ENCODE data around the gene CISTR. TPM values are rescaled to one million over a fixed set of nuclear protein-coding genes. Genes with fewer than 3 reads are reported as not detected.

Gene CISTR
- total and polyA plus RNA-seq, 2 donors (not counting 1 experiment from before 2014, with no cell fraction given) = not detected

DNA sequence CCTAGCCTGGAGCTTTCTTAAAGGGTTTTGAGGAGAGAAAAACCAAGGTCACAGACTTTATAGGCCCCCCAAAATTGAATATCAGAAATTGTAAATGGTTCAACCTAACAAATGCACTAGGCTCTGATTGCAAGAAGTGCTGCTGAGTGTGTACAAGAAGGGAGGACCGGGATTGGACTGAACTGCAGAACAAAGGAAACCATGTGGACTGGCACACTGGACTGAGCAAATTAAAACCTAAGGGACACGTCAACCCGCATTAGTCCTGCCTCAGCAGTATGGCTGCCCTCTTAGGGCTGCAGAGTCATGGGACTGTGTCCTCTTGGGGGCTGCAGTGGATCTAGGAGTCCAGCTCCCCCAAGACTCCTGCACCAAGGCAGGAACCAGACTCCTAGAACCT, 842 bp upstream of the CISTR start:
- Histone ChIP-seq H3K9ac (ENCODE audit: low read length) (no peak overlapping the region), H3K36me3 (replicated peaks in 1 of 2; ENCODE audit: control extremely low read depth in 1 of 2, control insufficient read depth in 1 of 2, extremely low read depth in 1 of 2, insufficient read depth in 2 of 2, low read length in 1 of 2) (no peaks in the 10 kb centered on the region), H3K27ac (ENCODE audit: low read length in 2 of 2) (no peak overlapping the region), H3K4me2 (replicated peaks; ENCODE audit: low read depth, low read length, poor library complexity, severe bottlenecking) (peak overlapping the region; percentile 97), H2AFZ (ENCODE audit: insufficient read depth, low read depth, low read length, poor library complexity, severe bottlenecking) (no peak overlapping the region), H3K4me3 (ENCODE audit: control extremely low read depth in 1 of 5, extremely low read depth in 1 of 5, insufficient read depth in 1 of 5, low read depth in 2 of 5, low read length in 4 of 5) (no peak overlapping the region), H4K20me1 (ENCODE audit: control insufficient read depth, insufficient read depth, low read length, poor library complexity, severe bottlenecking) (no peaks in the 10 kb centered on the region), H3K4me1 (ENCODE audit: control insufficient read depth in 2 of 2, insufficient read depth in 2 of 2, low read length in 2 of 2) (peaks cover 76 to 83% of the 10 kb centered on the region in 2 donors), H3K79me2 (ENCODE audit: control insufficient read depth, insufficient read depth, low read length) (no peaks in the 10 kb centered on the region), H3K27me3 (replicated peaks in 1 of 4; ENCODE audit: control extremely low read depth in 1 of 4, control insufficient read depth in 3 of 4, insufficient read depth in 4 of 4, low read length in 3 of 4) (peaks cover 0 to 24% (median 8%) of the 10 kb centered on the region in 4 experiments), H3K9me3 (ENCODE audit: control extremely low read depth in 1 of 3, control insufficient read depth in 2 of 3, insufficient read depth in 1 of 3, low read length in 2 of 3) (no peaks in the 10 kb centered on the region)
- peaks cover 12% of the 10 kb centered on the region for H3K4me1 Mint-ChIP-seq
- WGBS (ENCODE audit: insufficient coverage) = 96% methylated on average over 3 of the region's 3 CpGs
- no peaks in the 10 kb centered on the region for H3K9me3 Mint-ChIP-seq (ENCODE audit: insufficient read depth)
- no peak for DNase-seq
- POLR2A ChIA-PET = no interaction called here
- ATAC-seq (ENCODE audit: low read depth) = no peak
- no peak overlapping the region for H3K4me3 Mint-ChIP-seq
- CTCF ChIA-PET = interaction anchor here (0.9 to 12.0 kb wide), 3 partner anchors 10 to 439 kb away, joined by 3 to 191 read pairs (median 8); partner anchors contain the start of gene CALCOCO1
- H3K27ac Mint-ChIP-seq = no peak overlapping the region
- no peak for TF ChIP-seq EZH2 (IDR thresholded peaks at IDR 0.05; ENCODE audit: borderline replicate concordance, insufficient read depth, low read depth, low read length, poor library complexity, severe bottlenecking)
- TF ChIP-seq, protein P1, sequence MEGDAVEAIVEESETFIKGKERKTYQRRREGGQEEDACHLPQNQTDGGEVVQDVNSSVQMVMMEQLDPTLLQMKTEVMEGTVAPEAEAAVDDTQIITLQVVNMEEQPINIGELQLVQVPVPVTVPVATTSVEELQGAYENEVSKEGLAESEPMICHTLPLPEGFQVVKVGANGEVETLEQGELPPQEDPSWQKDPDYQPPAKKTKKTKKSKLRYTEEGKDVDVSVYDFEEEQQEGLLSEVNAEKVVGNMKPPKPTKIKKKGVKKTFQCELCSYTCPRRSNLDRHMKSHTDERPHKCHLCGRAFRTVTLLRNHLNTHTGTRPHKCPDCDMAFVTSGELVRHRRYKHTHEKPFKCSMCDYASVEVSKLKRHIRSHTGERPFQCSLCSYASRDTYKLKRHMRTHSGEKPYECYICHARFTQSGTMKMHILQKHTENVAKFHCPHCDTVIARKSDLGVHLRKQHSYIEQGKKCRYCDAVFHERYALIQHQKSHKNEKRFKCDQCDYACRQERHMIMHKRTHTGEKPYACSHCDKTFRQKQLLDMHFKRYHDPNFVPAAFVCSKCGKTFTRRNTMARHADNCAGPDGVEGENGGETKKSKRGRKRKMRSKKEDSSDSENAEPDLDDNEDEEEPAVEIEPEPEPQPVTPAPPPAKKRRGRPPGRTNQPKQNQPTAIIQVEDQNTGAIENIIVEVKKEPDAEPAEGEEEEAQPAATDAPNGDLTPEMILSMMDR (IDR thresholded peaks at IDR 0.05) = no peak
- intact Hi-C loops (cut with micrococcal nuclease) = loop anchor here (10.0 kb wide), 1 partner anchor 748 kb away; the partner anchor contains the start of gene EIF4B
- peaks cover 2% of the 10 kb centered on the region for H3K27me3 Mint-ChIP-seq

DNA sequence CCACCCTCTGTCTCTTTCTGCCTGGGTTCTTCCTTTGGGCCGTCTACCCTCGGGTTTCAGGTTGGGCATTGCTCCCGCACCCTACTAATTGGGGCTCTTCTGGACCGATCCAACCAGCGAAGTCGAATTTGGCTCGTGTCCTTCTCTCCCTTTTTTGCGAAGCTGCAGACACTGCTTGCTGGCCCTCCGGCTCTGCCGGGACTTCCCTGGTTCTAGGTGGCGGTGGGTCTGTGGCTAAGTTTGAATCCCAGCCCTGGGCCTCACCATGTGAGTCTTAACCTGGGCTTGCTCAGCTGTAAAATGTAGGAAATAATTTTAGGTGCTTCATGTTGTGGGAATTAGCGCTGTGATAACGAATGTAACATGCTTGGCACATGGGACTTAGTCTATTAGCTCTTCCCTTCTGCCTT, 418 bp upstream of the CISTR start:
- Histone ChIP-seq H3K27me3 (replicated peaks in 1 of 4; ENCODE audit: control extremely low read depth in 1 of 4, control insufficient read depth in 3 of 4, insufficient read depth in 4 of 4, low read length in 3 of 4) (peaks cover 0 to 28% (median 11%) of the 10 kb centered on the region in 4 experiments), H2AFZ (ENCODE audit: insufficient read depth, low read depth, low read length, poor library complexity, severe bottlenecking) (peak overlapping the region; percentile 79), H3K79me2 (ENCODE audit: control insufficient read depth, insufficient read depth, low read length) (no peaks in the 10 kb centered on the region), H3K4me3 (ENCODE audit: control extremely low read depth in 1 of 5, extremely low read depth in 1 of 5, insufficient read depth in 1 of 5, low read depth in 2 of 5, low read length in 4 of 5) (peak overlapping the region in 3 of 5 experiments; percentile 49 to 72 (median 68)), H3K27ac (ENCODE audit: low read length in 2 of 2) (no peak overlapping the region), H3K36me3 (replicated peaks in 1 of 2; ENCODE audit: control extremely low read depth in 1 of 2, control insufficient read depth in 1 of 2, extremely low read depth in 1 of 2, insufficient read depth in 2 of 2, low read length in 1 of 2) (no peaks in the 10 kb centered on the region), H3K4me1 (ENCODE audit: control insufficient read depth in 2 of 2, insufficient read depth in 2 of 2, low read length in 2 of 2) (peaks cover 75 to 83% of the 10 kb centered on the region in 2 donors), H4K20me1 (ENCODE audit: control insufficient read depth, insufficient read depth, low read length, poor library complexity, severe bottlenecking) (no peaks in the 10 kb centered on the region), H3K9me3 (ENCODE audit: control extremely low read depth in 1 of 3, control insufficient read depth in 2 of 3, insufficient read depth in 1 of 3, low read length in 2 of 3) (no peaks in the 10 kb centered on the region), H3K9ac (ENCODE audit: low read length) (peak overlapping the region; percentile 68), H3K4me2 (replicated peaks; ENCODE audit: low read depth, low read length, poor library complexity, severe bottlenecking) (peak overlapping the region; percentile 97)
- WGBS (ENCODE audit: insufficient coverage) = 42% methylated on average over 10 of the region's 13 CpGs
- intact Hi-C loops (cut with micrococcal nuclease) = loop anchor here (10.0 kb wide), 1 partner anchor 747 kb away; the partner anchor contains the start of gene EIF4B
- CTCF ChIA-PET = interaction anchor here (0.9 to 12.0 kb wide), 7 partner anchors 10 to 439 kb away, joined by 3 to 191 read pairs (median 3); partner anchors contain the start of genes ATP5MC2 and CALCOCO1
- H3K27ac Mint-ChIP-seq = no peak overlapping the region
- peaks cover 6% of the 10 kb centered on the region for H3K27me3 Mint-ChIP-seq
- ATAC-seq (ENCODE audit: low read depth) = no peak
- no peaks in the 10 kb centered on the region for H3K9me3 Mint-ChIP-seq (ENCODE audit: insufficient read depth)
- POLR2A ChIA-PET = no interaction called here
- H3K4me3 Mint-ChIP-seq = no peak overlapping the region
- TF ChIP-seq, protein P1 (IDR thresholded peaks at IDR 0.05) = no peak
- no peak for TF ChIP-seq EZH2 (IDR thresholded peaks at IDR 0.05; ENCODE audit: borderline replicate concordance, insufficient read depth, low read depth, low read length, poor library complexity, severe bottlenecking)
- no peak for DNase-seq
- H3K4me1 Mint-ChIP-seq = peaks cover 13% of the 10 kb centered on the region

Data from B cell (primary cell).